Measurements from ENCODE around the gene AGTR1.

DNA sequence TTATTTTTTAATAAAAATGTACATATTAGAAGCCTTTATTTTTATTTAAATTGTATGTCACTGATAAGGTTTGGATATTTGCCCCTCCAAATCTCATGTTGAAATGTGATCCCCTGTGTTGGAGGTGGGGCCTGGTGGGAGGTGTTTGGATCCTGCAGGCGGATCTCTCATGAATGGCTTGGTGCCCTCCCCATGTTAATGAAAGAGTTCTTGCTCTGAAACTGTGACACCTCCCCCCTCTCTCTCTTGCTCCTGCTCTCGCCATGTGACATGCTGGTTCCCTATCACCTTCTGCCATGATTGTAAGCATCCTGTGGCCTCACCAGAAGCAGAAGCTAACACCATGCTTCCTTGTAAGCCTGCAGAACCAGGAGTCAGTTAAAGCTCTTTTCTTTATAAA lies 13.0 kb downstream of the AGTR1 start:
- TF ChIP-seq, protein P1, sequence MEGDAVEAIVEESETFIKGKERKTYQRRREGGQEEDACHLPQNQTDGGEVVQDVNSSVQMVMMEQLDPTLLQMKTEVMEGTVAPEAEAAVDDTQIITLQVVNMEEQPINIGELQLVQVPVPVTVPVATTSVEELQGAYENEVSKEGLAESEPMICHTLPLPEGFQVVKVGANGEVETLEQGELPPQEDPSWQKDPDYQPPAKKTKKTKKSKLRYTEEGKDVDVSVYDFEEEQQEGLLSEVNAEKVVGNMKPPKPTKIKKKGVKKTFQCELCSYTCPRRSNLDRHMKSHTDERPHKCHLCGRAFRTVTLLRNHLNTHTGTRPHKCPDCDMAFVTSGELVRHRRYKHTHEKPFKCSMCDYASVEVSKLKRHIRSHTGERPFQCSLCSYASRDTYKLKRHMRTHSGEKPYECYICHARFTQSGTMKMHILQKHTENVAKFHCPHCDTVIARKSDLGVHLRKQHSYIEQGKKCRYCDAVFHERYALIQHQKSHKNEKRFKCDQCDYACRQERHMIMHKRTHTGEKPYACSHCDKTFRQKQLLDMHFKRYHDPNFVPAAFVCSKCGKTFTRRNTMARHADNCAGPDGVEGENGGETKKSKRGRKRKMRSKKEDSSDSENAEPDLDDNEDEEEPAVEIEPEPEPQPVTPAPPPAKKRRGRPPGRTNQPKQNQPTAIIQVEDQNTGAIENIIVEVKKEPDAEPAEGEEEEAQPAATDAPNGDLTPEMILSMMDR (IDR thresholded peaks at IDR 0.05), result no peak
- no peak for TF ChIP-seq POLR2A (IDR thresholded peaks at IDR 0.05)
